ENCODE measurements around the gene C10orf120. TPM values are rescaled to one million over a fixed set of nuclear protein-coding genes. Genes with fewer than 3 reads are reported as not detected.

C10orf120 gene
- total and polyA plus RNA-seq, 2 donors (not counting 3 experiments of a cell fraction or from before 2014, with no cell fraction given) = not detected

GRCh38 chr10:122655524-122656307 lies 43.9 kb downstream of the C10orf120 start:
- no peaks in the 10 kb centered on the region for H3K9me3 ChIP-seq (replicated peaks; ENCODE audit: control insufficient read depth, insufficient read depth, low read length)
- H3K36me3 ChIP-seq (ENCODE audit: control insufficient read depth in 2 of 2, extremely low read depth in 1 of 2, insufficient read depth in 2 of 2, low read length in 2 of 2) = no peaks in the 10 kb centered on the region
- FAIRE-seq (no peak), DNase-seq (ENCODE audit: low read depth, low spot score) (no peak)
- no peak overlapping the region for H3K27ac ChIP-seq (ENCODE audit: insufficient read depth, low read depth, low read length)
- dilution Hi-C loops (cut with MboI; ENCODE audit: extremely low pct_ligation_motif_present, low sequenced_read_pairs) (no loop called here), intact Hi-C loops (cut with micrococcal nuclease) (no loop called here)
- no peak for TF ChIP-seq FOS (IDR thresholded peaks at IDR 0.05; ENCODE audit: borderline replicate concordance, insufficient read depth, low read length)
- TF ChIP-seq GATA2 (IDR thresholded peaks at IDR 0.05; ENCODE audit: insufficient read depth, insufficient read length, low read depth, low read length) = no peak
- TF ChIP-seq POLR2AphosphoS5 (IDR thresholded peaks at IDR 0.05; ENCODE audit: insufficient read depth, low read depth, low read length) = no peak
- no peak for TF ChIP-seq EZH2 (IDR thresholded peaks at IDR 0.05; ENCODE audit: borderline replicate concordance, low read depth, low read length, severe bottlenecking)
- TF ChIP-seq MAX (IDR thresholded peaks at IDR 0.05; ENCODE audit: insufficient read depth, insufficient read length) = no peak
- TF ChIP-seq MYC (IDR thresholded peaks at IDR 0.05; ENCODE audit: low read depth, low read length) = no peak
- no peak for TF ChIP-seq POLR2A (IDR thresholded peaks at IDR 0.05; ENCODE audit: low read depth, low read length)
- TF ChIP-seq, protein P1, sequence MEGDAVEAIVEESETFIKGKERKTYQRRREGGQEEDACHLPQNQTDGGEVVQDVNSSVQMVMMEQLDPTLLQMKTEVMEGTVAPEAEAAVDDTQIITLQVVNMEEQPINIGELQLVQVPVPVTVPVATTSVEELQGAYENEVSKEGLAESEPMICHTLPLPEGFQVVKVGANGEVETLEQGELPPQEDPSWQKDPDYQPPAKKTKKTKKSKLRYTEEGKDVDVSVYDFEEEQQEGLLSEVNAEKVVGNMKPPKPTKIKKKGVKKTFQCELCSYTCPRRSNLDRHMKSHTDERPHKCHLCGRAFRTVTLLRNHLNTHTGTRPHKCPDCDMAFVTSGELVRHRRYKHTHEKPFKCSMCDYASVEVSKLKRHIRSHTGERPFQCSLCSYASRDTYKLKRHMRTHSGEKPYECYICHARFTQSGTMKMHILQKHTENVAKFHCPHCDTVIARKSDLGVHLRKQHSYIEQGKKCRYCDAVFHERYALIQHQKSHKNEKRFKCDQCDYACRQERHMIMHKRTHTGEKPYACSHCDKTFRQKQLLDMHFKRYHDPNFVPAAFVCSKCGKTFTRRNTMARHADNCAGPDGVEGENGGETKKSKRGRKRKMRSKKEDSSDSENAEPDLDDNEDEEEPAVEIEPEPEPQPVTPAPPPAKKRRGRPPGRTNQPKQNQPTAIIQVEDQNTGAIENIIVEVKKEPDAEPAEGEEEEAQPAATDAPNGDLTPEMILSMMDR (IDR thresholded peaks at IDR 0.05; ENCODE audit: extremely low read depth in 1 of 2, insufficient read depth in 1 of 2, low read depth in 1 of 2, low read length in 2 of 2) = no peak
- no peak for TF ChIP-seq JUN (IDR thresholded peaks at IDR 0.05; ENCODE audit: borderline replicate concordance, insufficient read depth, insufficient read length, low read depth)
- no TSS peak for BruUV-seq (replicated peaks)
- no peak overlapping the region for H2AFZ ChIP-seq (ENCODE audit: low read depth, low read length)
- CTCF ChIA-PET = no interaction called here
- H3K4me1 ChIP-seq (ENCODE audit: control insufficient read depth, extremely low read depth, insufficient read depth, low read length) = no peaks in the 10 kb centered on the region
- H3K27me3 ChIP-seq (ENCODE audit: control insufficient read depth in 2 of 2, insufficient read depth in 2 of 2, low read length in 2 of 2) = peaks cover 6 to 9% of the 10 kb centered on the region in 2 experiments
- POLR2A ChIA-PET = no interaction called here
- H3K4me2 ChIP-seq (ENCODE audit: insufficient read depth, low read length) = no peak overlapping the region
- H3K4me3 ChIP-seq (replicated peaks in 1 of 3; ENCODE audit: insufficient read depth in 1 of 3, low read depth in 1 of 3, low read length in 3 of 3) = no peak overlapping the region
- H3K9me1 ChIP-seq (replicated peaks; ENCODE audit: control insufficient read depth, extremely low read depth, insufficient read depth, low read length) = no peaks in the 10 kb centered on the region
- no peaks in the 10 kb centered on the region for H3K79me2 ChIP-seq (ENCODE audit: control insufficient read depth, insufficient read depth, low read length)
- no peak overlapping the region for H3K9ac ChIP-seq (replicated peaks; ENCODE audit: extremely low read depth, insufficient read depth, low read length)
- no peaks in the 10 kb centered on the region for H4K20me1 ChIP-seq (replicated peaks; ENCODE audit: control insufficient read depth, extremely low read depth, insufficient read depth, low read length)
